ENCODE results near the gene HCN2. TPM values are rescaled to one million over a fixed set of nuclear protein-coding genes. Genes with fewer than 3 reads are reported as not detected.
"Not testable (repeated sequence)": the region's sequence is repeated elsewhere in the genome, so short reads cannot be mapped to it uniquely, and the experiment has no call there.

HCN2 gene
- total RNA-seq, 2 donors from 2014 or later: 0.58 to 0.98 TPM

- Mint-ChIP-seq H3K27ac (no peak overlapping the region), H3K4me1 (peaks cover 6% of the 10 kb centered on the region), H3K4me3 (no peak overlapping the region), H3K36me3 (ENCODE audit: low read depth) (peaks cover 31% of the 10 kb centered on the region), H3K27me3 (no peaks in the 10 kb centered on the region), H3K9me3 (no peaks in the 10 kb centered on the region)
- ATAC-seq (replicated peaks): no peak
Measured at GRCh38 chr19:577439-578392, 12.0 kb upstream of the HCN2 start.

GRCh38 chr19:579111-579841, 10.4 kb upstream of the HCN2 start:
- Mint-ChIP-seq H3K27ac (no peak overlapping the region), H3K27me3 (no peaks in the 10 kb centered on the region), H3K4me3 (no peak overlapping the region), H3K36me3 (ENCODE audit: low read depth) (peaks cover 32% of the 10 kb centered on the region), H3K4me1 (peaks cover 6% of the 10 kb centered on the region), H3K9me3 (no peaks in the 10 kb centered on the region)
- ATAC-seq (replicated peaks): no peak

- Mint-ChIP-seq H3K4me1 (peaks cover 2% of the 10 kb centered on the region), H3K9me3 (no peaks in the 10 kb centered on the region), H3K4me3 (no peak overlapping the region), H3K27ac (no peak overlapping the region), H3K36me3 (ENCODE audit: low read depth) (peaks cover 32% of the 10 kb centered on the region), H3K27me3 (no peaks in the 10 kb centered on the region)
- ATAC-seq (replicated peaks): no peak
Measured at GRCh38 chr19:579842-580155, 9.9 kb upstream of the HCN2 start.

- H3K36me3 Mint-ChIP-seq (ENCODE audit: low read depth): peaks cover 32% of the 10 kb centered on the region
Measured at GRCh38 chr19:580274-580835, 9.3 kb upstream of the HCN2 start.

GRCh38 chr19:581399-582111, 8.1 kb upstream of the HCN2 start:
- H3K36me3 Mint-ChIP-seq (ENCODE audit: low read depth): peaks cover 28% of the 10 kb centered on the region
- H3K27ac Mint-ChIP-seq: no peak overlapping the region
- H3K9me3 Mint-ChIP-seq: no peaks in the 10 kb centered on the region
- no peak for ATAC-seq (replicated peaks)
- no peaks in the 10 kb centered on the region for H3K27me3 Mint-ChIP-seq
- no peaks in the 10 kb centered on the region for H3K4me1 Mint-ChIP-seq
- H3K4me3 Mint-ChIP-seq: no peak overlapping the region

More at GRCh38 chr19:580274-580835, 9.3 kb upstream of the HCN2 start:
- no peak overlapping the region for H3K27ac Mint-ChIP-seq
- H3K9me3 Mint-ChIP-seq: no peaks in the 10 kb centered on the region
- no peaks in the 10 kb centered on the region for H3K27me3 Mint-ChIP-seq
- no peak overlapping the region for H3K4me3 Mint-ChIP-seq
- no peaks in the 10 kb centered on the region for H3K4me1 Mint-ChIP-seq
- no peak for ATAC-seq (replicated peaks)

- Mint-ChIP-seq H3K36me3 (ENCODE audit: low read depth) (peaks cover 24% of the 10 kb centered on the region), H3K4me3 (no peak overlapping the region), H3K4me1 (no peaks in the 10 kb centered on the region), H3K9me3 (no peaks in the 10 kb centered on the region), H3K27ac (no peak overlapping the region), H3K27me3 (no peaks in the 10 kb centered on the region)
- no peak for ATAC-seq (replicated peaks)
Measured at GRCh38 chr19:582497-583197, 7.0 kb upstream of the HCN2 start.

GRCh38 chr19:583198-583967, 6.3 kb upstream of the HCN2 start:
- Mint-ChIP-seq H3K36me3 (ENCODE audit: low read depth) (peaks cover 18% of the 10 kb centered on the region), H3K4me1 (no peaks in the 10 kb centered on the region), H3K27ac (no peak overlapping the region), H3K27me3 (no peaks in the 10 kb centered on the region), H3K4me3 (no peak overlapping the region), H3K9me3 (no peaks in the 10 kb centered on the region)
- ATAC-seq (replicated peaks): no peak

- Mint-ChIP-seq H3K9me3 (no peaks in the 10 kb centered on the region), H3K4me3 (no peak overlapping the region), H3K4me1 (no peaks in the 10 kb centered on the region), H3K36me3 (ENCODE audit: low read depth) (peaks cover 16% of the 10 kb centered on the region), H3K27me3 (no peaks in the 10 kb centered on the region), H3K27ac (no peak overlapping the region)
- ATAC-seq (replicated peaks): no peak
Measured at GRCh38 chr19:583968-584239, 5.8 kb upstream of the HCN2 start.

- Mint-ChIP-seq H3K36me3 (ENCODE audit: low read depth) (peaks cover 16% of the 10 kb centered on the region), H3K27me3 (no peaks in the 10 kb centered on the region), H3K27ac (no peak overlapping the region), H3K4me3 (no peak overlapping the region), H3K9me3 (no peaks in the 10 kb centered on the region), H3K4me1 (no peaks in the 10 kb centered on the region)
- peak; percentile 71 for ATAC-seq (replicated peaks)
Measured at GRCh38 chr19:584240-585001, 5.3 kb upstream of the HCN2 start.

- H3K36me3 Mint-ChIP-seq (ENCODE audit: low read depth): peaks cover 12% of the 10 kb centered on the region
- ATAC-seq (replicated peaks); H3K27ac Mint-ChIP-seq; H3K9me3 Mint-ChIP-seq; H3K4me3 Mint-ChIP-seq; H3K4me1 Mint-ChIP-seq; H3K27me3 Mint-ChIP-seq: not testable (repeated sequence)
Measured at GRCh38 chr19:585146-585545, 4.5 kb upstream of the HCN2 start.

GRCh38 chr19:585551-586110, 4.0 kb upstream of the HCN2 start:
- peaks cover 8% of the 10 kb centered on the region for H3K36me3 Mint-ChIP-seq (ENCODE audit: low read depth)
- no peaks in the 10 kb centered on the region for H3K9me3 Mint-ChIP-seq
- no peaks in the 10 kb centered on the region for H3K27me3 Mint-ChIP-seq
- no peak for ATAC-seq (replicated peaks)
- H3K4me1 Mint-ChIP-seq: no peaks in the 10 kb centered on the region
- H3K4me3 Mint-ChIP-seq: no peak overlapping the region
- H3K27ac Mint-ChIP-seq: no peak overlapping the region

GRCh38 chr19:588093-588740, 1.5 kb upstream of the HCN2 start:
- Mint-ChIP-seq H3K27me3 (peaks cover 2% of the 10 kb centered on the region), H3K9me3 (no peaks in the 10 kb centered on the region), H3K4me1 (no peaks in the 10 kb centered on the region), H3K27ac (no peak overlapping the region), H3K36me3 (ENCODE audit: low read depth) (peaks cover 1% of the 10 kb centered on the region), H3K4me3 (no peak overlapping the region)
- ATAC-seq (replicated peaks): peak; percentile 59

All from activated T-helper 17 cell treated with anti-CD3 and anti-CD28 coated beads, Interleukin-2, amount 50 U/mL, for 72 hours (primary cell).